WTC11 (cell line): ENCODE data around the gene FBF1. TPM values are rescaled to one million over a fixed set of nuclear protein-coding genes. Genes with fewer than 3 reads are reported as not detected.

Experiments
- ATAC-seq: fragments of 200-7000 bp; cut with Tn5 transposase; 2 replicates; pipeline ENCODE4 v1.10.0; 2021; ENCODE audit warnings: mild to moderate bottlenecking, moderate library complexity
- CTCF ChIA-PET: fragments of 300-600 bp; sonication (Branson Sonifier 250); formaldehyde crosslinking; loops from one replicate; lab custom pipeline; 2021; ENCODE audit warnings: antibody characterized with exemption; lab: Charles Lee
- POLR2A ChIA-PET: fragments of 350-600 bp; sonication (Branson Sonifier 250); formaldehyde crosslinking; loops from one replicate; lab custom pipeline; 2021; ENCODE audit warnings: antibody characterized with exemption; lab: Charles Lee
- DNase-seq: peaks from one replicate; pipeline ENCODE4 v3.0.0; 2021; ENCODE audit warnings: low spot score
- H3K27ac Mint-ChIP-seq: 2 replicates; pipeline ENCODE4 v1.8.0; 2021; ENCODE audit warnings: mixed read lengths
- H3K27me3 Mint-ChIP-seq: 2 replicates; pipeline ENCODE4 v1.8.0; 2021; ENCODE audit warnings: low read depth, mild to moderate bottlenecking, moderate library complexity, mixed read lengths
- H3K36me3 Mint-ChIP-seq: 2 replicates; pipeline ENCODE4 v1.8.0; 2021; ENCODE audit warnings: mixed read lengths
- H3K4me1 Mint-ChIP-seq: 2 replicates; pipeline ENCODE4 v1.8.0; 2022; ENCODE audit warnings: mixed read lengths
- H3K4me3 Mint-ChIP-seq: 2 replicates; pipeline ENCODE4 v1.8.0; 2021; ENCODE audit warnings: mild to moderate bottlenecking, moderate library complexity, mixed read lengths
- H3K9me3 Mint-ChIP-seq: 2 replicates; pipeline ENCODE4 v1.8.0; 2021; ENCODE audit warnings: mixed read lengths
- ATF1 ChIP-seq: sonication (generic); formaldehyde crosslinking; IDR thresholded peaks from 2 replicates; pipeline ENCODE4 v1.8.1; 2023; ENCODE audit warnings: mild to moderate bottlenecking, moderate library complexity, missing genetic modification reagents
- CREB1 ChIP-seq: sonication (generic); formaldehyde crosslinking; IDR thresholded peaks from 2 replicates; pipeline ENCODE4 v1.8.0; 2023; ENCODE audit warnings: mild to moderate bottlenecking, missing genetic modification reagents
- CREM ChIP-seq: sonication (generic); formaldehyde crosslinking; IDR thresholded peaks from 2 replicates; pipeline ENCODE4 v1.8.1; 2022; ENCODE audit warnings: mild to moderate bottlenecking, missing genetic modification reagents, moderate library complexity
- E2F1 ChIP-seq: sonication (generic); formaldehyde crosslinking; IDR thresholded peaks from 2 replicates; pipeline ENCODE4 v1.8.0; 2022; ENCODE audit warnings: mild to moderate bottlenecking, missing genetic modification reagents
- E2F4 ChIP-seq: sonication (generic); formaldehyde crosslinking; IDR thresholded peaks from 2 replicates; pipeline ENCODE4 v1.8.1; 2022; ENCODE audit warnings: low read depth, mild to moderate bottlenecking, moderate library complexity, missing genetic modification reagents, borderline replicate concordance
- ETV6 ChIP-seq: sonication (generic); formaldehyde crosslinking; IDR thresholded peaks from 2 replicates; pipeline ENCODE4 v1.8.1; 2022; ENCODE audit warnings: mild to moderate bottlenecking, missing genetic modification reagents
- FOXK1 ChIP-seq: sonication (generic); formaldehyde crosslinking; IDR thresholded peaks from 2 replicates; pipeline ENCODE4 v1.8.0; 2022; ENCODE audit warnings: mild to moderate bottlenecking, moderate library complexity, missing genetic modification reagents
- GABPB1 ChIP-seq: sonication (generic); formaldehyde crosslinking; IDR thresholded peaks from 2 replicates; pipeline ENCODE4 v1.8.1; 2023; ENCODE audit warnings: mild to moderate bottlenecking, missing genetic modification reagents
- HMGXB4 ChIP-seq: sonication (generic); formaldehyde crosslinking; IDR thresholded peaks from 2 replicates; pipeline ENCODE4 v1.8.1; 2023; ENCODE audit warnings: mild to moderate bottlenecking, moderate library complexity, missing genetic modification reagents
- MAX ChIP-seq: sonication (generic); formaldehyde crosslinking; IDR thresholded peaks from 2 replicates; pipeline ENCODE4 v1.8.0; 2022; ENCODE audit warnings: mild to moderate bottlenecking, missing genetic modification reagents
- NR1H2 ChIP-seq: sonication (generic); formaldehyde crosslinking; IDR thresholded peaks from 2 replicates; pipeline ENCODE4 v1.9.0; 2021; ENCODE audit warnings: mild to moderate bottlenecking, moderate library complexity, missing genetic modification reagents
- PRDM15 ChIP-seq: sonication (generic); formaldehyde crosslinking; IDR thresholded peaks from 2 replicates; pipeline ENCODE4 v1.8.0; 2022; ENCODE audit warnings: missing genetic modification reagents
- PREB ChIP-seq: sonication (generic); formaldehyde crosslinking; IDR thresholded peaks from 2 replicates; pipeline ENCODE4 v1.8.1; 2022; ENCODE audit warnings: mild to moderate bottlenecking, missing genetic modification reagents, moderate library complexity, borderline replicate concordance
- SP1 ChIP-seq: sonication (generic); formaldehyde crosslinking; conservative IDR thresholded peaks from 2 replicates; pipeline ENCODE4 v1.8.1; 2022; ENCODE audit warnings: missing genetic modification reagents
- TEAD4 ChIP-seq: sonication (generic); formaldehyde crosslinking; IDR thresholded peaks from 2 replicates; pipeline ENCODE4 v1.8.0; 2022; ENCODE audit warnings: mild to moderate bottlenecking, missing genetic modification reagents
- USF1 ChIP-seq: sonication (generic); formaldehyde crosslinking; IDR thresholded peaks from 2 replicates; pipeline ENCODE4 v1.8.0; 2022; ENCODE audit warnings: mild to moderate bottlenecking, missing genetic modification reagents
- USF2 ChIP-seq: sonication (generic); formaldehyde crosslinking; IDR thresholded peaks from 2 replicates; pipeline ENCODE4 v1.8.1; 2023; ENCODE audit warnings: mild to moderate bottlenecking, missing genetic modification reagents, moderate library complexity
- ZNF396 ChIP-seq: fragments of 250-450 bp; sonication (Bioruptor Pico); IDR thresholded peaks from 2 replicates; pipeline ENCODE4 v1.8.0; 2021; ENCODE audit warnings: mild to moderate bottlenecking, moderate library complexity, borderline replicate concordance
- total RNA-seq: library from RNA; stranded (reverse); gene quantifications from 3 replicates; pipeline ENCODE4 v1.2.3, GENCODE V29; 2021

FBF1 gene
- total RNA-seq, 1 experiment from 2014 or later = 19.8 TPM

- peak; percentile 91 for ATAC-seq
- CTCF ChIA-PET = interaction anchor here (0.6 to 1.7 kb wide), 14 partner anchors 21 to 301 kb away, joined by 3 to 10 read pairs (median 4); partner anchors contain the start of genes CDK3, FBF1 and WBP2
- POLR2A ChIA-PET = interaction anchor here (0.6 to 1.0 kb wide), 5 partner anchors 21 to 102 kb away, joined by 3 to 6 read pairs (median 3); partner anchors contain the start of genes GALR2 and TRIM65
- Mint-ChIP-seq H3K9me3 (no peaks in the 10 kb centered on the region), H3K27me3 (no peaks in the 10 kb centered on the region), H3K27ac (peak within 1 kb of the TSS; percentile 100), H3K36me3 (peaks cover 14% of the 10 kb centered on the region), H3K4me3 (peak within 1 kb of the TSS; percentile 97), H3K4me1 (peaks cover 63% of the 10 kb centered on the region)
- TF ChIP-seq PREB = 0 out of 2 replicates have a peak, but pooled peaks have one; percentile 17
- no peak for TF ChIP-seq E2F1 (CRISPR knock-in tag)
- TF ChIP-seq ETV6 (CRISPR knock-in tag) = 0 out of 2 replicates have a peak, but pooled peaks have one; percentile 35
- 0 out of 2 replicates have a peak, but pooled peaks have one; percentile 49 for TF ChIP-seq ATF1 (CRISPR knock-in tag)
- no peak for TF ChIP-seq ZNF396 (CRISPR knock-in tag)
- TF ChIP-seq MAX (CRISPR knock-in tag) = peak; percentile 63
- TF ChIP-seq HMGXB4 = peak; percentile 95
- TF ChIP-seq TEAD4 (CRISPR knock-in tag) = no peak
- TF ChIP-seq USF1 (CRISPR knock-in tag) = peak; percentile 98
- 0 out of 2 replicates have a peak, but pooled peaks have one; percentile 10 for TF ChIP-seq CREM (CRISPR knock-in tag)
- TF ChIP-seq CREB1 (CRISPR knock-in tag) = no peak
- TF ChIP-seq GABPB1 (CRISPR knock-in tag) = peak; percentile 66
- TF ChIP-seq E2F4 = no peak
- TF ChIP-seq FOXK1 (CRISPR knock-in tag) = peak; percentile 58; the same call in 1 of the 2 replicates
- TF ChIP-seq USF2 (CRISPR knock-in tag) = peak; percentile 98
- peak; percentile 79 for TF ChIP-seq SP1 (CRISPR knock-in tag)
- TF ChIP-seq NR1H2 = no peak
- TF ChIP-seq PRDM15 (CRISPR knock-in tag) = peak; percentile 40; the same call in 1 of the 2 replicates
- peak; percentile 96 for DNase-seq
These were observed 38.3 kb upstream of the FBF1 start, which contains the start of the genes ACOX1 and TEN1 for GRCh38 chr17:75978938-75979704. TSS of gene ACOX1 (minus strand) at chr17:75979166. CDS start at chr17:75979073, 93 bp downstream. TSS of gene TEN1 (plus strand) at chr17:75979240. CDS start at chr17:75986193, 6,953 bp downstream.
